Measurements from ENCODE around the gene ELMO1. TPM values are rescaled to one million over a fixed set of nuclear protein-coding genes. Genes with fewer than 3 reads are reported as not detected.

The ELMO1 gene
- total RNA-seq, 1 experiment from 2014 or later, result 7.8 TPM

DNA sequence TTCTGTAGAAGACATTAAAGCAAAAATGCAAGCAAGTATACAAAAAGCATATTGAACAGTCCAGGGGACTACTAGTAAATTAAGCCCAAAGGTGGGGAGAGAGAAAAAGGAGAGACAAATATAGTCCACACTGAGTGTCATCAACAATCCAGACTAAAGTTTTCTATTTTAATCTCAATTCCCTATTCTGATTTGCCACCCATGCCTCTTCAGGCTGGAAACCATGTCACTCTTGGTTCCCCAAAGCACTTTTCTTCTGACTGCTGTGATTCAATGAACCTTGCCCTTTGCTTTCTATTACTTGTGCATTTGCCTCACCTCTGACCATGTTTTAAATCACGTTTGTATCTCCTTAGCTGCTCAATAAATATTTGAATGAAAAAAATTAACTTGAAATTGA lies 629.0 kb downstream of the ELMO1 start:
- Mint-ChIP-seq H3K27me3 (ENCODE audit: low read depth) (peaks cover 3% of the 10 kb centered on the region; the same call in 1 of the 2 replicates), H3K9me3 (no peaks in the 10 kb centered on the region; a peak in 2 of 5 replicates)
- H3K9ac ChIP-seq (ENCODE audit: extremely low read depth, insufficient read length, low read length), result no peak overlapping the region

More for the DNA sequence above, 629.0 kb downstream of the ELMO1 start:
- H3K4ac ChIP-seq (ENCODE audit: low read depth, low read length), result no peak overlapping the region
- Mint-ChIP-seq H3K36me3 (ENCODE audit: insufficient read depth in 1 of 3, low read depth in 3 of 3) (no peaks in the 10 kb centered on the region), H3K4me1 (no peaks in the 10 kb centered on the region), H3K4me3 (no peak overlapping the region), H3K27ac (no peak overlapping the region)
- no peaks in the 10 kb centered on the region for H3K79me2 ChIP-seq (ENCODE audit: insufficient read depth, low read length)
- no peaks in the 10 kb centered on the region; the same call in 1 of the 2 replicates for H3K4me1 ChIP-seq (ENCODE audit: insufficient read depth, low read length)
- no peaks in the 10 kb centered on the region for H3K79me1 ChIP-seq (ENCODE audit: insufficient read depth, low read depth, low read length, poor library complexity, severe bottlenecking)
- no peaks in the 10 kb centered on the region for H4K20me1 ChIP-seq (ENCODE audit: control insufficient read depth, insufficient read depth, insufficient read length)
- H3K9me3 ChIP-seq (ENCODE audit: control insufficient read depth, low read depth, low read length), result no peaks in the 10 kb centered on the region
- H2AFZ ChIP-seq (ENCODE audit: low read length), result no peak overlapping the region
- H3K27ac ChIP-seq (ENCODE audit: insufficient read length, low read depth, low read length), result no peak overlapping the region
- H2BK20ac ChIP-seq (ENCODE audit: low read depth, low read length, poor library complexity, severe bottlenecking), result no peak overlapping the region
- no peak overlapping the region for H2BK15ac ChIP-seq (ENCODE audit: low read depth, low read length)
- no peak overlapping the region for H3K23ac ChIP-seq (ENCODE audit: insufficient read length, low read depth, low read length)
- no peaks in the 10 kb centered on the region for H3K27me3 ChIP-seq (ENCODE audit: insufficient read depth, low read length)
- H3K23me2 ChIP-seq (ENCODE audit: insufficient read length, low read depth, low read length, poor library complexity, severe bottlenecking), result no peaks in the 10 kb centered on the region
- no peak overlapping the region for H3K56ac ChIP-seq (ENCODE audit: insufficient read length, low read depth, low read length)
- H3K4me2 ChIP-seq (ENCODE audit: insufficient read depth, insufficient read length, low read length), result no peak overlapping the region
- no peak overlapping the region for H3K14ac ChIP-seq (ENCODE audit: insufficient read depth, low read length)
- no peak overlapping the region for H4K91ac ChIP-seq (ENCODE audit: insufficient read length, low read depth, low read length)
- H2AK5ac ChIP-seq (ENCODE audit: insufficient read length, low read length), result no peak overlapping the region
- TF ChIP-seq CTCF (conservative IDR thresholded peaks at IDR 0.05), result no peak
- H4K8ac ChIP-seq (replicated peaks; ENCODE audit: insufficient read length, low read depth, low read length), result no peak overlapping the region
- no CpG with 5 or more reads among the region's 1 CpG for WGBS (ENCODE audit: extremely low coverage, insufficient read length, low lambda C conversion rate)
- no peak overlapping the region for H3T11ph ChIP-seq (ENCODE audit: low read length)
- H2BK12ac ChIP-seq (ENCODE audit: insufficient read length, low read depth, low read length), result no peak overlapping the region
- DNase-seq, result no peak
- H3K18ac ChIP-seq (ENCODE audit: insufficient read length, low read depth, low read length), result no peak overlapping the region
- no peak overlapping the region for H2BK120ac ChIP-seq (ENCODE audit: low read depth, low read length, poor library complexity, severe bottlenecking)
- H4K5ac ChIP-seq (ENCODE audit: insufficient read length, low read depth, low read length), result no peak overlapping the region
- no peak overlapping the region for H2BK5ac ChIP-seq (ENCODE audit: insufficient read length, low read length)
